ENCODE data around the gene GPRIN2. TPM values are rescaled to one million over a fixed set of nuclear protein-coding genes. Genes with fewer than 3 reads are reported as not detected.

The GPRIN2 gene
- total and polyA plus RNA-seq, 2 of the 8 experiments (the other 6 are each of a cell fraction or from before 2014, with no cell fraction given), result 14.3 to 18.6 TPM

DNA sequence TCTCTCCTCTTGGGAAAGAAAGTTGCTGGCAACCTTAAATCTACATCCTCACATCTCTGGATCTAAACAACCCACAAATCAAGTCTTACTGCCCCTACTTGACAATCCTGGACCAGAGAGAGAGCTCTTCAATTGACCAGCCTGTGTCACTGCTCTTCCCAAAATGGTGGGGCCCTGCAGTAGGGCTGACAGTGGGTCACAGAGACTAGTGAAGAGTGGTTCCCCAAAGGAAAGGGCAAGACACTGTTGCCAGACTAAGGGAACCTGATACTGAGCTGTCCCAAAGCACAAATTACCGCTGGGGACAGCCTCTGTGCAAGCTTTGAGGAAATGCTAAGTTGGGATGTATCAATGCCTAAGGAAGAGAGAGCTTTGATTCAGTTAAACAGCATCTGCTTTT is 4.5 kb upstream of the GPRIN2 start:
- ChIA-PET POLR2A (ENCODE audit: partially characterized antibody) (interaction anchor here (1.0 kb wide), 1 partner anchor 12 kb away, joined by 3 read pairs; no protein-coding TSS in a partner anchor), CTCF (ENCODE audit: partially characterized antibody) (interaction anchor here (0.7 to 2.5 kb wide), 6 partner anchors 9 to 332 kb away, joined by 3 to 20 read pairs (median 4); no protein-coding TSS in a partner anchor)
- TF ChIP-seq YY1 (IDR thresholded peaks at IDR 0.05; ENCODE audit: low read depth, low read length), result no peak
- TF ChIP-seq JUND (IDR thresholded peaks at IDR 0.05; ENCODE audit: low read length), result no peak
- TF ChIP-seq, protein P1, sequence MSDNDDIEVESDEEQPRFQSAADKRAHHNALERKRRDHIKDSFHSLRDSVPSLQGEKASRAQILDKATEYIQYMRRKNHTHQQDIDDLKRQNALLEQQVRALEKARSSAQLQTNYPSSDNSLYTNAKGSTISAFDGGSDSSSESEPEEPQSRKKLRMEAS (IDR thresholded peaks at IDR 0.05), result no peak
- TF ChIP-seq MAFK (IDR thresholded peaks at IDR 0.05; ENCODE audit: low read depth, low read length), result no peak
- no peak for TF ChIP-seq RAD21 (IDR thresholded peaks at IDR 0.05 in 1 of 2, conservative IDR thresholded peaks at IDR 0.05 in 1 of 2; ENCODE audit: low read depth in 2 of 2, low read length in 2 of 2)
- no peak for TF ChIP-seq SUZ12 (IDR thresholded peaks at IDR 0.05; ENCODE audit: low read length)
- no peak for TF ChIP-seq KDM5A (IDR thresholded peaks at IDR 0.05; ENCODE audit: low read length)
- TF ChIP-seq BRCA1 (IDR thresholded peaks at IDR 0.05; ENCODE audit: low read depth, low read length), result no peak
- no peak for TF ChIP-seq RFX5 (IDR thresholded peaks at IDR 0.05; ENCODE audit: borderline replicate concordance, low read depth, low read length)
- no peak for TF ChIP-seq EP300 (IDR thresholded peaks at IDR 0.05; ENCODE audit: borderline replicate concordance in 1 of 2, low read depth in 2 of 2, low read length in 2 of 2)
- no peak for TF ChIP-seq CTBP2 (IDR thresholded peaks at IDR 0.05; ENCODE audit: borderline replicate concordance, insufficient read depth, insufficient read length, low read length)
- TF ChIP-seq, protein P2, sequence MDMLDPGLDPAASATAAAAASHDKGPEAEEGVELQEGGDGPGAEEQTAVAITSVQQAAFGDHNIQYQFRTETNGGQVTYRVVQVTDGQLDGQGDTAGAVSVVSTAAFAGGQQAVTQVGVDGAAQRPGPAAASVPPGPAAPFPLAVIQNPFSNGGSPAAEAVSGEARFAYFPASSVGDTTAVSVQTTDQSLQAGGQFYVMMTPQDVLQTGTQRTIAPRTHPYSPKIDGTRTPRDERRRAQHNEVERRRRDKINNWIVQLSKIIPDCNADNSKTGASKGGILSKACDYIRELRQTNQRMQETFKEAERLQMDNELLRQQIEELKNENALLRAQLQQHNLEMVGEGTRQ (IDR thresholded peaks at IDR 0.05; ENCODE audit: low read length), result no peak

More for the DNA sequence above, 4.5 kb upstream of the GPRIN2 start:
- FAIRE-seq (no peak), DNase-seq (ENCODE audit: low read depth in 1 of 2, low spot score in 2 of 2) (peak in 1 of 2 experiments; percentile 41)
- no peak overlapping the region for H3K27ac ChIP-seq (ENCODE audit: low read depth, low read length)
- no peak overlapping the region for H2BK12ac ChIP-seq (ENCODE audit: low read depth, low read length)
- H4K5ac ChIP-seq (ENCODE audit: insufficient read length, low read depth, low read length), result no peak overlapping the region
- no peak overlapping the region for H2BK5ac ChIP-seq (ENCODE audit: low read depth, low read length)
- H2BK120ac ChIP-seq (replicated peaks; ENCODE audit: low read depth, low read length), result no peak overlapping the region
- H3K9me3 ChIP-seq (ENCODE audit: insufficient read depth in 2 of 2, low read depth in 1 of 2, low read length in 1 of 2), result no peaks in the 10 kb centered on the region
- WGBS, 2 experiments (ENCODE audit: extremely low coverage in 1 of 2, insufficient coverage in 1 of 2, insufficient read length in 1 of 2, insufficient replicate concordance in 2 of 2, low coverage in 1 of 2, low lambda C conversion rate in 2 of 2, missing lambda C conversion rate in 1 of 2), result 89% methylated on average over 1 of the region's 1 CpG; no CpG with 5 or more reads in 1 of the 2 experiments
- peaks cover 0 to 18% (median 10%) of the 10 kb centered on the region in 4 experiments; a peak in 4 of 7 replicates for H3K27me3 ChIP-seq (replicated peaks in 1 of 4; ENCODE audit: control insufficient read depth in 3 of 4, extremely low read depth in 1 of 4, insufficient read depth in 3 of 4, low read length in 3 of 4)
- H2BK15ac ChIP-seq (ENCODE audit: low read length), result no peak overlapping the region
- H2AK5ac ChIP-seq (ENCODE audit: low read depth, low read length), result no peak overlapping the region
- no peak overlapping the region for H2AFZ ChIP-seq (ENCODE audit: low read length)
- H3K4me2 ChIP-seq (ENCODE audit: insufficient read depth in 1 of 2, low read depth in 2 of 2, low read length in 2 of 2), result no peak overlapping the region
- H3K79me2 ChIP-seq (ENCODE audit: control insufficient read depth in 1 of 2, insufficient read depth in 2 of 2, low read length in 2 of 2), result no peaks in the 10 kb centered on the region
- no peak overlapping the region for H2BK20ac ChIP-seq (ENCODE audit: low read length)
- no peak overlapping the region for H3K4me3 ChIP-seq (ENCODE audit: extremely low read depth in 1 of 4, insufficient read depth in 2 of 4, low read depth in 3 of 4, low read length in 4 of 4)
- no peak overlapping the region for H3K14ac ChIP-seq (ENCODE audit: insufficient read length)
- no peak overlapping the region for H4K91ac ChIP-seq (replicated peaks; ENCODE audit: insufficient read length, low read length)
- H3K79me1 ChIP-seq (ENCODE audit: low read depth, low read length), result no peaks in the 10 kb centered on the region
- no peaks in the 10 kb centered on the region for H3K36me3 ChIP-seq (ENCODE audit: control insufficient read depth in 2 of 4, insufficient read depth in 4 of 4, low read length in 3 of 4)
- H3K9ac ChIP-seq (replicated peaks in 1 of 4; ENCODE audit: extremely low read depth in 1 of 4, low read depth in 3 of 4, low read length in 3 of 4), result no peak overlapping the region
- H3K23me2 ChIP-seq (ENCODE audit: low read depth, low read length), result peaks cover 8% of the 10 kb centered on the region; the same call in 1 of the 2 replicates
- no peak overlapping the region for H4K8ac ChIP-seq (ENCODE audit: extremely low read depth, insufficient read depth, low read length)
- no peak overlapping the region for H3K23ac ChIP-seq (ENCODE audit: insufficient read length)
- no peak overlapping the region for H3K56ac ChIP-seq (replicated peaks; ENCODE audit: insufficient read length, low read depth, low read length)
- no peak overlapping the region for H3K18ac ChIP-seq (ENCODE audit: extremely low read depth, low read length)
- no peak overlapping the region for H3K4ac ChIP-seq (replicated peaks; ENCODE audit: insufficient read length, low read depth, low read length)
- H4K20me1 ChIP-seq (replicated peaks in 1 of 2; ENCODE audit: control insufficient read depth in 1 of 2, insufficient read depth in 2 of 2, low read length in 2 of 2), result peaks cover 0 to 2% of the 10 kb centered on the region in 2 experiments
- peaks cover 0 to 8% (median 6%) of the 10 kb centered on the region in 4 experiments; a peak in 5 of 7 replicates for H3K4me1 ChIP-seq (replicated peaks in 1 of 4; ENCODE audit: control insufficient read depth in 3 of 4, insufficient read depth in 4 of 4, low read length in 3 of 4)
